Left renal cortex interstitium (tissue), 4 donors: ENCODE measurements around the gene LMAN2. TPM values are rescaled to one million over a fixed set of nuclear protein-coding genes. Genes with fewer than 3 reads are reported as not detected.
"Not testable (repeated sequence)": the region's sequence is repeated elsewhere in the genome, so short reads cannot be mapped to it uniquely, and the experiment has no call there.

Experiments used
- DNase-seq, 4 donors: peaks; one replicate each; pipeline ENCODE4 v3.0.0-alpha.2; 2013; ENCODE audit warnings: low read depth in 4 of 4, low spot score in 2 of 4, missing footprints in 1 of 4
- polyA plus RNA-seq, 4 donors: library from polyadenylated mRNA; unstranded; fragments of 120-200 nt; gene quantifications; one replicate each; pipeline ENCODE4 v1.2.1, GENCODE V29; 2013; ENCODE audit not compliant: insufficient read length in 4 of 4

Gene LMAN2
- polyA plus RNA-seq, 4 donors: 123 to 145 (median 134) TPM

DNA sequence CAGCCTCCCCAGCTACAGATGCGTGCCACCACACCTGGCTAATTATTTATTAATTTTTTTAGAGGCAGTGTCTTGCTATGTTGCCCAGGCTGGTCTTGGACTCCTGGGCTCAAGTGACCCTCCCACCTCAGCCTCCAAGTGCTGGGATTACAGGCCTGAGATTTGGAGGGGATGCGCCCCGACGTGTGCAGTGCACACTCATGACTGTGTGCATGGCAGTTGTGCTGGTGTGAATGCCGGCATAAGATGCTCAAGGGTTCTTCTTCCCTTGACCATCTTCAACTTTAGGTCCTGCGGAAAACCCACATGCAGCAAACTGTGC, 29.3 kb upstream of the LMAN2 start:
- no peak for DNase-seq

DNA sequence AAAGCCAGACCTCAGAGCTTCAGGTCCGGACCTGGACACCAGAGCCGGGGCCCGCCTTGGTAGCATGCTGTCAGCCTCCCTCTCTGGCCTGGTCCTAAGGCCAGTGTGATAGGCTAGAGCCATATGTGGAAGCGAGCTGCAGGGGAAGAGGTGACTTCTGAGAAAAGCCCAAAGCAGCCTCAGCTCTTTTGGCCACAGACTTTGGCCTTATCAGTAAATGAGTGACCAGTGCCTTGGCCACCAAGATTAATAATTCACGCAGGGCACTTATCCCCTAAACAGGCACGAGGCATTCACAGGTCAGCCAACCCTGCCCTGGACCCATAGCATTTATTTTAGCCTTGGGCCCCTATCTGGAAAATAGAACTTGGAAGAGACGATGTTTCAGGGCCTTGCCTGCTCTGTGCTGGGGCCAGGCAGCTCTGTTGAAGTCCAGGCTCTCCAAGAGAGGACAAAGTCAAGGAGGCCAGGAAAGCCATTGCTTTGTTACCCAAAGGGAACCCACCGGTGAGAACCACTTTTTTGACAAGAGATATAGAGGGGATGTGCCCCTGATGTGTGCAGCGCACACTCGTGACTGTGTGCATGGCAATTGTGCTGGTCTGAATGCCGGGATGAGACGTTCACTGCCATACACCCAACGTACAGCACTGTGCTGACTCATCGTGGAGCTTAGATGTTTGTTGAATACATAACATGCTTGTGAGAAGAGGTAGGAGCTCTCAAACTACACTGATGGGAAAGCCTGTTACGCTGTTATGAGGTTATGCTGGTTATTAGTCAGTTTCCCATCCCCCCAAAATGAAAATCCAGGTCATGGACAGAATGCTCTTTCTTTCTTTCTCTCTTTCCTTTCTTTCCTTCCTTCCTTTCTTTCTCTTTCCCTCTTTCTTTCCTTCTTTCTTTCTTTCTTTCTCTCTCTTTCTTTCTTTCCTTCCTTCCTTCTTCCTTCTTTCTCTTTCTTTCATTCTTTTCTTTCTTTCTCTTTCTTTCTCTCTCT, 27.7 kb upstream of the LMAN2 start:
- DNase-seq: no peak

DNA sequence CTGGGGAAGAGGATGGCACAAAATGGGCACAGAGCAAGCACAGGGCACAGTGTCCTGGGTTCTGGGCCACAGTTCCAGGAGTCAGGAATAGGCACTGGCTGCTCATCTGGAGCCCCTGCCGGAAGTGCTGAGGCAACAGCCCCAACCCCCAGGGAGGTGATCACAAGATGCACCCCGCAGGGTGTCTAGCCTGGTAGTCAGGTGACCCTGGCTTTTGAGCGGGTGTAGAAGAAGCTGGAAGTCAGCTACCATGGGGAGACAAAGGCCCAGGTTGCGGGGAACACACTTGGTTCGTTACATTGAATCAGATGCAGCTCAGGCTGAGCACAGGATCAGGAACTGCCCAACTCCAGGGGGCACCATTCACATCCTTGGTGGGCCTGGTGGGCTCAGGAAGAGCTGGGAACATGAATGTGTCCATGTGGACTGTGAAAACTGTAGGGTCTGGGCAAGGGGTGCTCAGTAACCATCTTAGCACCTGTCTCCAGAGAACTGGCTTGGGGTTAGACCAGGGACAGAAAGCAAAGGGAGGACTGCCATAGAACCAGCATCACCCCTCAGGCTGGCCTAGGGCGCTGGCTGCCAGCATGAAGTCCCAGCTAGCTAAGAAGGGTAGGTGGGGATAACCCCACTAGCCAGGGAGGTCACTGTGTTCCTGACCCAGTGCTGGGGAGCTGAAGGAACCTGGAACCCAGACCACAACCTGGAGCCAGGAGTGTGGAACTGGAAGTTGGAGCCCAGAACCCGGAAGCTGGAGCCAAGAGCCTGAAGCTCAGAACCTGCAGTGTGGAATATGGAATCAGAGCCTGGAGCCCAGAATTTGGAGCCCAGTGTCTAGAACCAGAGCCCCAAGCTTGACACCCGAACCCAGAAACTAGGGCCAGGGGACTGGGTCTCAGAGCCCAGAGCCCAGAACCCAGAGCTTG, 26.6 kb upstream of the LMAN2 start:
- DNase-seq: no peak

DNA sequence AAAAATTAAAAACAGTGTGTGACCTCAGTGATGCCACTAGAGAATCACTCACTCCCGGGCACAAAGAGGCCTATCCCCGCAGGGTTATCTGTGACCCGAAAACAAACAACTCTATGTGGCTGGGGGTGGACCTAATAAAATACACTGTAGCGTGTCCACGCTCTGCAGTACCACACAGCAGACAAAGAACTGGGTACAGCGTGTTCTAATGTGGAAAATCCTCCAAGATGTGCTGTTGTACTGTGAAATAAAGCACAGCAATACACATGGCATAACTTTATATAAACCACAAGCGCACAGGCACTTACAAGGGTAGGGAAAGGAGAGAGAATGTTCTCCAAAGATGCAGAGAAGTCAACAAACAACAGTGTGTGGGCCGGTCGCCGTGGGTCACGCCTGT, 24.6 kb upstream of the LMAN2 start:
- DNase-seq: no peak

DNA sequence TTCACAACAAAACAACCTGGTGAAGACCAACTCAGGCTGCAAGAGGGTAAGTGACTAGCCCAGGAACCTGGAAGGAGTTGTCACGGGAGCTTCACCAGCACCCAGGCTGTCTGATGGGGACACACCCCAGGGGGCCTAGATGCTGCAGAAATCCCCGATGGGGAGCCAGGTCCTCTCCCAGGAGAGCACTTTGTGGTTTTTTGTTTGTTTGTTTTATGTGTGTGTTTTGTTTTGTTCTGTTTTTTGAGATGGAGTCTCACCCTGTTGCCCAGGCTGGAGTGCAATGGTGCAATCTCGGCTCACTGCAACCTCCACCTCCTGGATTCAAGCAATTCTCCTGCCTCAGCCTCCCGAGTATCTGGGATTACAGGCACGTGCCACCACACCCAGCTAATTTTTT, 24.0 kb upstream of the LMAN2 start:
- not testable (repeated sequence) for DNase-seq

DNA sequence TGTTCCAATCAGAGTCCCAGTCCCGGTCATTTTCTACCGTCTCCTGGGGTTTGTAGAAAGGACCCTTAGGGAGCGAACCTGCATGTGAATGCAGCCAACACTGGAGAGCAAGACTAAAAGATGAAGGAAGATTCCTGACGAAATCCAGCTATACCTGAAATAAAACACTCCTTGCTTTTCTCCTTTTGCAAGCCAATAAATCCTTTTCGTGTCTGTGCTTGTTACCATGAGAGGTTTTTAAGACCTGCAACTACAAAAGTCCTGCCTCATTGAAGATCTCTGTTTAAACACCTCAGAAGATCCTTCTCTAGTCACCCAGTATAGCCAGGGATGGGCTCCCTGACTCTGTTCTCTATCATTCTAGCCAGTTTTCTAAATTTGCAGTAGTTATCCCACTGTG, 22.7 kb upstream of the LMAN2 start:
- no peak for DNase-seq

DNA sequence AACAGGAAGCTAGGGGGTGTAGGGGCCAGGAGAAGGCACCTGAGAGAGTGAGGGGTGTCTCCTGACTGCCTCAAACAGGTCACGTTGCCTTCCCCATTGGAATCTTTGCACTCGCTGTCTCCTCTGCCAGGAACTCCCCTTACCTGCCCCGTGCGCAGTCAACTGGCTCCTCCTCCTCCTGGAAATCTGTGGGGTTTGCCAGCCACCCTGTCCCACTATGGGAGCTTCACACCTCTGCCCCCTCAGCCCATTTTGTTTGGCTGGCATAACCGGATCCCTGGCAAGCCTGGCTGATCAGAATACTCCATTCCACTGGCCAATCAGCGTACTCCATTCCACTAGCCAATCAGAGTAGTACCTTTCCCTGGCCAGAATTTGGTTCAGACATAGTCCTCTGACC, 22.3 kb upstream of the LMAN2 start:
- DNase-seq: no peak

DNA sequence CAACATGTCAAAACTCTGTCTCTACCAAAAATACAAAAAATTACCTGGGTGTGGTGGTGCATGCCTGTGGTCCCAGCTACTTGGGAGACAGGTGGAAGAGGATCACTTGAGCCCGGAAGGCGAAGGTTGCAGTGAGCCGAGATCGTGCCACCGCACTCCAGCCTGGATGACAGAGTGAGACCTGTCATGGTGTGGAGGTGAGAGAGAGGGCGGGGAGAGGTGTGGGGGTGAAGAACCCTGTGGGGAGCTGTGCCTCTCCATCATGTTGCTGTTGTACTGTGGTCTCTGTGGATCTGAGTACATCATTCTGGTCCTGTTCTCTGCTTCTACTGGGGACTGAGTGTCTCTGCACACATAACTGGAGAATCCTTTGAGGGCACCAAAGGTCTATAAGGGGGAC, 21.4 kb upstream of the LMAN2 start:
- no peak for DNase-seq

DNA sequence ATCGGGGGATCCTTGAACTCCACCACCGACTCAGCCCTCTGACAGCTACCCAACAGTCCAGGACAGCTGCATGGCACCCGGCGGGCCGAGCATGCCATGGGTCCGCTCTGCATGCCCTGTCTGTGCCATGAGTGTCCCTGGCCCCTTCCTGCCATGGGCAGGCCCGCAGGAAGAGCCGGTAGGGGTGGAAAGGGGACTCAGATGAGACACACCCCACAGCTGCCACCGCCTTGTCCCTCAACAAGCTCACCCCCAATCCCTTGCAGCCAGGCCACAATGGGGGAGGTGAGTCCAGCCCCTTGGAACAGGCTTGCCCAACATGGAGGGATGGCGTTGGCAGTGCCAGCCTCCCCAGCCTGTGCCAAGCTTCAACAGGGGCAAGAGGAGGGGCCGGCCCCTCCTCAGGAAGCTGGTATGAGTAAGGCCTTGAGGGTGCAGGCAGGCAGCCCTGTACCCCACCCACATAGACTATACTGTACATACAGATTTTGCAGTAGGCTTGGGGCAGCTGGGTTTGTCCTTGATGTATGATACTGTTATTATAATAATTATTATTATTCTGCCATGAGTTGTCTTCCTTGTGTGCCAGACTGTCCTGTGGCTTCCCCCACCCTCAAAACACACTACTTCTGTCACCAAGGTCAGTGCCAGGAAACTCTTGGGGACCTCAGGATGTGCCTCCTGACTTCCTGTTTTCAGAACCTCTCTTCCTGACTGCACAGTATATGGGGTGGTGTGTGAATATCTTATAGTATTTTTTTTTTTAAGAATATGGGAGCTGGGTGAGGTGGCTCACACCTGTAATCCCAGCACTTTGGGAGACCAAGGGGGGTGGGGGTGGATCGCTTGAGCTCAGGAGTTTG, 20.8 kb upstream of the LMAN2 start:
- DNase-seq: no peak

DNA sequence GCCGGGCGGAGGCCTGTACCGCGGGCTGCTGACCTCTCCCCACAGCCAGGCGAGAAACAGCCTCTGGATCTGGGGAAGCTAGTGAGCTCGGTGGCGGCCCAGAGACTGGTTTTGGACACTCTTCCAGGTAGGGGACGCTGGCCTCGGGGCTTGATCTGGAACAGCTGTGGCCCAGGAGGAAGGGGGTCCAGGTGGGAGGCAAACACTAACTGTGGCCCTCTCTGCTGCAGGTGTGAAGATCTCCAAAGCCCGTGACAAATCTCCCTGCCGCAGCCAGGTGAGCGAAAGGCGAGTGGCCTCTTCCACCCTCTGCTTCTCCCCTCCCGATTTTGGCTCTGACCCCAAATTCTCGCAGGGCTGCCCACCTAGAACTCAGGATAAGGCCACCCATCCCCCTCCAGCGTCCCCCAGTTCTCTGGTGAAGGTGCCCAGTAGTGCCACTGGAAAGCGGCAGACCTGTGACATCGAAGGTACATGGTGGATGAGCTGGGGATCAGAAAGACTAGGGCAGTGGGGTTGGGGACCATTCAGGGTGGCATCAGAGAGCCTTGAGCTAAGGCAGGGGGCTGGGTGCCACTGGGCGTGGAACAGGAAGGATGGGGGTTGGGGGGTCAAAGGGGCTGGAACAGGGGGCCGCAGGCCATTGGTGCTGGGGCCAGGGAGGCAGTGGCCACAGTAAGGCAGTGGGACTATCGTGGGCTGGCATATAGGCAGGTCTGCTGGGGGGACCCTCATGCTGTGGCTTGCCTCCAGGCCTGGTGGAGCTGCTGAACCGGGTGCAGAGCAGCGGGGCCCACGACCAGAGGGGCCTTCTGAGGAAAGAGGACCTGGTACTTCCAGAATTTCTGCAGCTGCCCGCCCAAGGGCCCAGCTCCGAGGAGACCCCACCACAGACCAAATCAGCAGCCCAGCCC, 19.9 kb upstream of the LMAN2 start:
- no peak for DNase-seq

DNA sequence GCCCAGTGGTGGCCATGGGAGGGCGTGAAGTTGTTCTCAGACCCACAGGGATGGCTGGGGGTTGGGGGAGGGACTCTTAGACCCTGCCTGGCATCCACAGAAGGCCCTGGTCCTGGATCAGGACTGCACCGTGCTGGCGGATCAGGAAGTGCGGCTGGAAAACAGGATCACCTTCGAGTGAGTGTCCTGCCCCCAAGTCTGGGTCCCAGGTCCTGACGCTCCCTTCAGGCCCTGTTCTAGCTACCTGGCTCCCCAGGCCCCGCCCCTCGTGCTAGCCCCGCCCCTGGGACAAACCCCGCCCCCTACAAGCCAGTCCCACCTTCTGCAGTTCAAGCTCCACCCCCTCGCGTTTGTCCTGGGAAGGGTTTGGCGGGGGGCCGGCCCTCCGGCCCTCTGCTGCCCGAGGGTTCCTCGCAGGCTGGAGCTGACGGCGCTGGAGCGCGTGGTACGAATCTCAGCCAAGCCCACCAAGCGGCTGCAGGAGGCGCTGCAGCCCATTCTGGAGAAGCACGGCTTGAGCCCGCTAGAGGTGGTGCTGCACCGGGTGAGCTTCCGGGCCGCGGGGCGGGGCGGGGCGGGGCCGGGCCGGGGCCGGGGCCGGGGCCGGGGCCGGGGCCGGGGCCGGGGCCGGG, 19.1 kb upstream of the LMAN2 start:
- DNase-seq: peak in 3 of 4 donors; percentile 39 to 74 (median 69)

DNA sequence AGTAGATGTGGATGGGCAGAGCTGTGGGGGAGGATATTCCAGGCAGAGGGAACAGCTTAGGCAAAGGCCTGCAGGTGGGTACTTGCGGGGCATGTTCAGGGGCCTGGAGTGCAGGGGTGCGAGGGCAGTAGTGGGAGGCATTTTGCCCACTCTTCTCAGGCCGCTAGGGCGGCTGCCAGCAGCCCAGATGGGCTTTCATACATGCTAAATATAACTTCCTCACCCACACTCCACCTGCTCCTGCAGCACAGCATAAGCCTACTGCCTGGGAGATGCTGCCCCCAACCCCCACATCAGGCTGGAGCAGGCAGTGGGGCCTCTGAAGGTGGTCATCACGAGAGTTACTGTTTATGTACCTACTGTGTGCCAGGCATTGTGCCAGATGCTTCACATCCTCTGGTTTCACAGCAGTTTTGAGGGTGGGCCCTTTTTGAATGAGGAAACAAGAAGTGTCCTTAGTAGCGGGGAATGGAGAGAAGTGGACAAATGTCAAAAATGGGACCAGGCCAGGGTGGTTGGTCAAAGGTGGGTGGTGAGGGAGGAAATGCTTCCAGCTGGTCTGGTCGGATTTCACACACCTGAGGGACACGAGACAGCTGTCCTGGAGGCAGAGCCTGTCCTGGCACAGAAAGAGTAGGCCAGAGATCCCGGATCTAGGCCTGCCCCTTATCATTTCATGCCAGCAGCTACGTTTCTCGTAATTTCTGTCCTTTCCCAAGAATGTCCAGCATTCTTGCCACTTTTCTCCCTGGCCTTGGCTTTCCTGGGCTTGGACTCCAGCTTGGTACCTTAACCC, 18.4 kb upstream of the LMAN2 start:
- DNase-seq: no peak

DNA sequence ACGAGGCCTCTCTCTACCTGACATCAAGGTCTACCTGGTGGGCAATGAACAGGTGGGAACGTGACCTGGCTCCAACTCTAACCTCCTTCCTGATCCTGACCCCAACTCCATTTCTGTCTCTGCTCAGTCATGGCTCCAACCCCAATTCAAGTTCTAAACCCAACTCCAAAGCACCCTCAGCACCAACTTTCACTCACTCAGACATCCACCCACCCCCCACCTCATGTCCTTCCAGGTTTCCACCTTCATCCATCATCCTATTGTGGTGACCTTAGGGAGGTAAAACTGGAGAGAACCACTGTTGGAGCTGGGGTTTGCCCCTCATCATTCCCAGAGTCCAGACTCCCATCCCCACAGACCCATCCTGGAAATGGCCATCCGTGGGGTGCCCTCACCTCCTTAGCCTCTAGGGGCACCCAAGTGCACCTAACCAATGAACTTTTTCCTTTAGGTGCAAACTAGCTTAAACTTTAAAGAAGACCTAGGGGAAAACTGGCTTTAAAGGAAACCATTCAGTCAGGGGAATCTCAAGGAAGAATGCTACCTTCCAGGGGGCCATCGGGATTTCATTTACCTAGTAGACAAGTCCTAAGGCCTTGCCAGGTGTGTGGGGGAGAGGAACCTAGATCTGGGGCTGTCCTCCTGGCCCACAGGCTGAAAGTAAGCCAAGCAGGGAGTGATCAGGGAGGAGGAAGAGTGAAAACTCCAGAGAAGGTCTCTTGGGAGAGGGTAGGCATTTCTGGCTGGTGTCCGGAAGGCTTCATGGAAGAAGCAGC, 17.6 kb upstream of the LMAN2 start:
- no peak for DNase-seq

DNA sequence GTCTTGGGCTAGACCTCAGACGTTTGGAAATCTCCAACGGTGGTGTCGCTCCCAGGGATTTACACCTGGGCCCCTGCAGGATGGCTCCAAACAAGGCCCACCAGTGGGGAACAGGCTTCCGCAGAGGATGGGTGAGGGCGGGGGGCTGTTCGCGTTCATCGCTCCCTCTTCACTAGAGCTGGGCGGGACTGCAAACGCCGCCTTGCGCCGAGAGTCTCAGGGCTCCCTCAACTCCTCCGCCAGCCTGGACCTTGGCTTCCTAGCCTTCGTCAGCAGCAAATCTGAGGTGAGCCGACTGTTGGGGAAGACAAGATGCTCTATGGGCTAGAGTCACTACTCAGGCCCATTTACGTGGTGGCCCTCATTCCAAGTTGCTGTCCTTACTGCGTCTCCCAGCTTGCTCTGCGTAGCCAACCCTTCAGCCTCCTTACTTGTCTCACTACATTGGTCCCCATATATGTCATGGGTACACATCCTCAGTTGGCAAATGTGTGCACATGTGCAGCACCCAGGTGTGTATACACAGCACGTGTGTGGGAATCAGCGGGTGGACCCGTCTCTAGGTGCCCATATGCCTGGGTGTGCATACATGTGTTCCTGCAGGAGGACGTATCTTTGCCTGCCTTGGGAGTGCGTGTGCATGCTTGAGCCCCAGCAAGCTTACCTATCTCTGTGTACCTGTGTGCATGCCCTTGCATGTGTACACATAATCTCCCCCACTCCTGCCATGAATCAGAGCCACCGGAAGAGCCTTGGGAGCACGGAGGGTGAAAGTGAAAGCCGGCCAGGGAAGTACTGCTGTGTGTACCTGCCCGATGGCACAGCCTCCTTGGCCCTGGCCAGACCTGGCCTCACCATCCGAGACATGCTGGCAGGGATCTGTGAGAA, 16.8 kb upstream of the LMAN2 start:
- no peak for DNase-seq

DNA sequence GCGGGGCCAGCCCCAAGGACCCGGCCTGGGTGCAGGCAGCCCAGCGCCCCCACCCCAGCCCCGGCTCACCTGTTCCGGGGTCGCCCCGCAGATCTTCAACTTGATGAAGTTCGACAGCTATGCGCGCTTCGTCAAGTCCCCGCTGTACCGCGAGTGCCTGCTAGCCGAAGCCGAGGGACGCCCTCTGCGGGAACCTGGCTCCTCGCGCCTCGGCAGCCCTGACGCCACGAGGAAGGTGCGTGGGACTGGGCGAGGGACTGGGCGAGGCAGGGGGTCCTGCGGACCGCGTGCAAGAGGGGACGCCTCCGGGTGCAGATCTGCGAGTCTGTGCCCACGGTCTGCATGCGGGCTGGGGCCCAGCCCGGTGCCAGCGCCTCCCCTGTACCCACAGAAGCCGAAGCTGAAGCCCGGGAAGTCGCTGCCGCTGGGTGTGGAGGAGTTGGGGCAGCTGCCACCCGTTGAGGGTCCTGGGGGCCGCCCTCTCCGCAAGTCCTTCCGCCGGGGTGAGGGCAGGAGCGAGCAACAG, 15.9 kb upstream of the LMAN2 start:
- no peak for DNase-seq
